ENCODE results near the gene ZNF438.

The ZNF438 gene

GRCh38 chr10:31011017-31011664 is 20.5 kb downstream of the ZNF438 start:
- no peak overlapping the region for H3K4me3 Mint-ChIP-seq
- no peaks in the 10 kb centered on the region for H3K27me3 Mint-ChIP-seq
- peaks cover 6% of the 10 kb centered on the region for H3K36me3 Mint-ChIP-seq (ENCODE audit: low read depth)
- no peak overlapping the region for H3K27ac Mint-ChIP-seq
- H3K4me1 Mint-ChIP-seq (ENCODE audit: low read depth) = peaks cover 13% of the 10 kb centered on the region
- H3K9me3 Mint-ChIP-seq = no peaks in the 10 kb centered on the region

GRCh38 chr10:31010062-31010461 is 21.6 kb downstream of the ZNF438 start:
- Mint-ChIP-seq H3K9me3 (peaks cover 2% of the 10 kb centered on the region), H3K4me3 (no peak overlapping the region), H3K27me3 (no peaks in the 10 kb centered on the region), H3K27ac (no peak overlapping the region), H3K4me1 (ENCODE audit: low read depth) (peaks cover 22% of the 10 kb centered on the region), H3K36me3 (ENCODE audit: low read depth) (peaks cover 6% of the 10 kb centered on the region)

GRCh38 chr10:31005895-31006294 is 25.8 kb downstream of the ZNF438 start:
- H3K9me3 Mint-ChIP-seq = peaks cover 5% of the 10 kb centered on the region
- no peaks in the 10 kb centered on the region for H3K36me3 Mint-ChIP-seq (ENCODE audit: low read depth)
- H3K4me1 Mint-ChIP-seq (ENCODE audit: low read depth) = peaks cover 35% of the 10 kb centered on the region
- no peak overlapping the region for H3K27ac Mint-ChIP-seq
- H3K4me3 Mint-ChIP-seq = no peak overlapping the region
- no peaks in the 10 kb centered on the region for H3K27me3 Mint-ChIP-seq

- H3K4me1 Mint-ChIP-seq (ENCODE audit: low read depth) = peaks cover 44% of the 10 kb centered on the region
- no peak overlapping the region for H3K4me3 Mint-ChIP-seq
- H3K36me3 Mint-ChIP-seq (ENCODE audit: low read depth) = no peaks in the 10 kb centered on the region
- H3K27me3 Mint-ChIP-seq = no peaks in the 10 kb centered on the region
- H3K27ac Mint-ChIP-seq = peak overlapping the region; percentile 47
- H3K9me3 Mint-ChIP-seq = peaks cover 8% of the 10 kb centered on the region
Observed at GRCh38 chr10:31004611-31005193, 27.0 kb downstream of the ZNF438 start.

- H3K9me3 Mint-ChIP-seq = peaks cover 8% of the 10 kb centered on the region
- peaks cover 62% of the 10 kb centered on the region for H3K4me1 Mint-ChIP-seq (ENCODE audit: low read depth)
- H3K36me3 Mint-ChIP-seq (ENCODE audit: low read depth) = no peaks in the 10 kb centered on the region
- H3K27me3 Mint-ChIP-seq = no peaks in the 10 kb centered on the region
- H3K27ac Mint-ChIP-seq = no peak overlapping the region
- no peak overlapping the region for H3K4me3 Mint-ChIP-seq
Observed at GRCh38 chr10:31001740-31002139, 29.9 kb downstream of the ZNF438 start.

- Mint-ChIP-seq H3K27me3 (no peaks in the 10 kb centered on the region), H3K9me3 (peaks cover 8% of the 10 kb centered on the region), H3K4me1 (ENCODE audit: low read depth) (peaks cover 53% of the 10 kb centered on the region), H3K4me3 (no peak overlapping the region), H3K36me3 (ENCODE audit: low read depth) (peaks cover under 1% of the 10 kb centered on the region), H3K27ac (no peak overlapping the region)
Observed at GRCh38 chr10:31000867-31001266, 30.8 kb downstream of the ZNF438 start.

- Mint-ChIP-seq H3K27me3 (no peaks in the 10 kb centered on the region), H3K27ac (peak overlapping the region; percentile 28), H3K4me3 (no peak overlapping the region), H3K4me1 (ENCODE audit: low read depth) (peaks cover 48% of the 10 kb centered on the region), H3K36me3 (ENCODE audit: low read depth) (peaks cover 7% of the 10 kb centered on the region), H3K9me3 (peaks cover 8% of the 10 kb centered on the region)
Observed at GRCh38 chr10:31000071-31000782, 31.4 kb downstream of the ZNF438 start.

GRCh38 chr10:30999070-30999712 is 32.5 kb downstream of the ZNF438 start:
- Mint-ChIP-seq H3K36me3 (ENCODE audit: low read depth) (peaks cover 14% of the 10 kb centered on the region), H3K9me3 (peaks cover 3% of the 10 kb centered on the region), H3K27me3 (no peaks in the 10 kb centered on the region), H3K4me3 (peak overlapping the region; percentile 67), H3K27ac (peak overlapping the region; percentile 85), H3K4me1 (ENCODE audit: low read depth) (peaks cover 38% of the 10 kb centered on the region)

GRCh38 chr10:30997536-30998235 is 34.0 kb downstream of the ZNF438 start:
- peaks cover 20% of the 10 kb centered on the region for H3K36me3 Mint-ChIP-seq (ENCODE audit: low read depth)
- H3K4me3 Mint-ChIP-seq = peak overlapping the region; percentile 10
- peaks cover 35% of the 10 kb centered on the region for H3K4me1 Mint-ChIP-seq (ENCODE audit: low read depth)
- H3K9me3 Mint-ChIP-seq = peaks cover 3% of the 10 kb centered on the region
- no peaks in the 10 kb centered on the region for H3K27me3 Mint-ChIP-seq
- H3K27ac Mint-ChIP-seq = no peak overlapping the region

GRCh38 chr10:30996481-30997005 is 35.1 kb downstream of the ZNF438 start:
- Mint-ChIP-seq H3K9me3 (peaks cover 3% of the 10 kb centered on the region), H3K27me3 (no peaks in the 10 kb centered on the region), H3K27ac (no peak overlapping the region), H3K4me3 (no peak overlapping the region), H3K36me3 (ENCODE audit: low read depth) (peaks cover 20% of the 10 kb centered on the region), H3K4me1 (ENCODE audit: low read depth) (peaks cover 37% of the 10 kb centered on the region)

GRCh38 chr10:30995081-30995770 is 36.4 kb downstream of the ZNF438 start:
- Mint-ChIP-seq H3K27me3 (no peaks in the 10 kb centered on the region), H3K9me3 (peaks cover 2% of the 10 kb centered on the region), H3K4me1 (ENCODE audit: low read depth) (peaks cover 33% of the 10 kb centered on the region), H3K36me3 (ENCODE audit: low read depth) (peaks cover 20% of the 10 kb centered on the region), H3K27ac (no peak overlapping the region), H3K4me3 (no peak overlapping the region)

GRCh38 chr10:30993155-30993554 is 38.5 kb downstream of the ZNF438 start:
- Mint-ChIP-seq H3K27me3 (no peaks in the 10 kb centered on the region), H3K4me1 (ENCODE audit: low read depth) (peaks cover 16% of the 10 kb centered on the region), H3K36me3 (ENCODE audit: low read depth) (peaks cover 20% of the 10 kb centered on the region), H3K27ac (no peak overlapping the region), H3K9me3 (no peaks in the 10 kb centered on the region), H3K4me3 (no peak overlapping the region)

GRCh38 chr10:30992681-30993080 is 39.0 kb downstream of the ZNF438 start:
- H3K27ac Mint-ChIP-seq = no peak overlapping the region

GRCh38 chr10:30991647-30992011 is 40.0 kb downstream of the ZNF438 start:
- Mint-ChIP-seq H3K4me1 (ENCODE audit: low read depth) (peaks cover 5% of the 10 kb centered on the region), H3K27me3 (no peaks in the 10 kb centered on the region), H3K36me3 (ENCODE audit: low read depth) (peaks cover 20% of the 10 kb centered on the region), H3K4me3 (no peak overlapping the region), H3K9me3 (no peaks in the 10 kb centered on the region), H3K27ac (no peak overlapping the region)

More at GRCh38 chr10:30992681-30993080, 39.0 kb downstream of the ZNF438 start:
- Mint-ChIP-seq H3K9me3 (no peaks in the 10 kb centered on the region), H3K27me3 (no peaks in the 10 kb centered on the region), H3K4me3 (no peak overlapping the region), H3K4me1 (ENCODE audit: low read depth) (peaks cover 11% of the 10 kb centered on the region), H3K36me3 (ENCODE audit: low read depth) (peaks cover 20% of the 10 kb centered on the region)

All from stimulated activated naive CD8-positive, alpha-beta T cell treated with anti-CD3 and anti-CD28 coated beads, Interleukin-15, Interleukin-2, amounts not matched to agents 100 ng/mL and 50 ng/mL, for 24 hours (primary cell).